Panc1 (cell line): ENCODE measurements around the gene GATB.

ENCODE experiments used
- POLR2AphosphoS5 ChIP-seq: IDR thresholded peaks from 2 replicates; pipeline ENCODE4 v1.6.1; 2012; ENCODE audit warnings: mild to moderate bottlenecking, low read depth, low read length, moderate library complexity
- SIN3A ChIP-seq: IDR thresholded peaks from 2 replicates; pipeline ENCODE4 v1.6.1; 2012; ENCODE audit warnings: low read depth, mild to moderate bottlenecking, low read length, moderate library complexity, borderline replicate concordance; ENCODE audit not compliant: insufficient read depth
- TF ChIP-seq, protein P1 (sequence below): fragments of 450-650 bp; IDR thresholded peaks from 2 replicates; pipeline ENCODE4 v1.5.1; 2017; ENCODE audit warnings: mild to moderate bottlenecking
- TF ChIP-seq, protein P2 (sequence below), 2 experiments: IDR thresholded peaks; 2 replicates each; pipeline ENCODE4 v1.6.1; 2011 to 2012; ENCODE audit warnings: low read depth in 2 of 2, control low read depth in 1 of 2, low read length in 1 of 2, mild to moderate bottlenecking in 1 of 2, moderate library complexity in 1 of 2; ENCODE audit not compliant: insufficient read depth in 1 of 2

DNA sequence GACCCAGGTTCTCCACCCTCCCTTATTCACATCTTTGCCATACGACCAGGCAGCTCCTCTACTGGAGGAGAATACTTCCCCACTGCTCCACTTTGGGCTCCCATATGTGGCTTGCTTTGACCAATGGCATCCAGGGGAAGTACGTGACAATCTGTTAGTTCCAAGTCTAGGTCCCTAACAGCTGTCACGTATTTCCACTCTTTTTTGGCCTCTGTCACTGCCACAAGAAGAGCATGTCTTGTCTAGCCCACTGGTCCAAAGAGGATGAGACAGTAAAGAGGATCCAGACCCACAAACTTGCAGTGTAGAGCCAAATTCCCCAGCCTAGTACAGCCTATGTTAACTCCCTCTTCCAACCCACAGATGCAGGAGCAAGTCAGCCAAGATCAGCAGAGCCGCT lies 49.7 kb upstream of the GATB start:
- no peak for TF ChIP-seq SIN3A
- TF ChIP-seq, protein P1, sequence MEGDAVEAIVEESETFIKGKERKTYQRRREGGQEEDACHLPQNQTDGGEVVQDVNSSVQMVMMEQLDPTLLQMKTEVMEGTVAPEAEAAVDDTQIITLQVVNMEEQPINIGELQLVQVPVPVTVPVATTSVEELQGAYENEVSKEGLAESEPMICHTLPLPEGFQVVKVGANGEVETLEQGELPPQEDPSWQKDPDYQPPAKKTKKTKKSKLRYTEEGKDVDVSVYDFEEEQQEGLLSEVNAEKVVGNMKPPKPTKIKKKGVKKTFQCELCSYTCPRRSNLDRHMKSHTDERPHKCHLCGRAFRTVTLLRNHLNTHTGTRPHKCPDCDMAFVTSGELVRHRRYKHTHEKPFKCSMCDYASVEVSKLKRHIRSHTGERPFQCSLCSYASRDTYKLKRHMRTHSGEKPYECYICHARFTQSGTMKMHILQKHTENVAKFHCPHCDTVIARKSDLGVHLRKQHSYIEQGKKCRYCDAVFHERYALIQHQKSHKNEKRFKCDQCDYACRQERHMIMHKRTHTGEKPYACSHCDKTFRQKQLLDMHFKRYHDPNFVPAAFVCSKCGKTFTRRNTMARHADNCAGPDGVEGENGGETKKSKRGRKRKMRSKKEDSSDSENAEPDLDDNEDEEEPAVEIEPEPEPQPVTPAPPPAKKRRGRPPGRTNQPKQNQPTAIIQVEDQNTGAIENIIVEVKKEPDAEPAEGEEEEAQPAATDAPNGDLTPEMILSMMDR = no peak
- TF ChIP-seq POLR2AphosphoS5 = no peak
- TF ChIP-seq, protein P2, sequence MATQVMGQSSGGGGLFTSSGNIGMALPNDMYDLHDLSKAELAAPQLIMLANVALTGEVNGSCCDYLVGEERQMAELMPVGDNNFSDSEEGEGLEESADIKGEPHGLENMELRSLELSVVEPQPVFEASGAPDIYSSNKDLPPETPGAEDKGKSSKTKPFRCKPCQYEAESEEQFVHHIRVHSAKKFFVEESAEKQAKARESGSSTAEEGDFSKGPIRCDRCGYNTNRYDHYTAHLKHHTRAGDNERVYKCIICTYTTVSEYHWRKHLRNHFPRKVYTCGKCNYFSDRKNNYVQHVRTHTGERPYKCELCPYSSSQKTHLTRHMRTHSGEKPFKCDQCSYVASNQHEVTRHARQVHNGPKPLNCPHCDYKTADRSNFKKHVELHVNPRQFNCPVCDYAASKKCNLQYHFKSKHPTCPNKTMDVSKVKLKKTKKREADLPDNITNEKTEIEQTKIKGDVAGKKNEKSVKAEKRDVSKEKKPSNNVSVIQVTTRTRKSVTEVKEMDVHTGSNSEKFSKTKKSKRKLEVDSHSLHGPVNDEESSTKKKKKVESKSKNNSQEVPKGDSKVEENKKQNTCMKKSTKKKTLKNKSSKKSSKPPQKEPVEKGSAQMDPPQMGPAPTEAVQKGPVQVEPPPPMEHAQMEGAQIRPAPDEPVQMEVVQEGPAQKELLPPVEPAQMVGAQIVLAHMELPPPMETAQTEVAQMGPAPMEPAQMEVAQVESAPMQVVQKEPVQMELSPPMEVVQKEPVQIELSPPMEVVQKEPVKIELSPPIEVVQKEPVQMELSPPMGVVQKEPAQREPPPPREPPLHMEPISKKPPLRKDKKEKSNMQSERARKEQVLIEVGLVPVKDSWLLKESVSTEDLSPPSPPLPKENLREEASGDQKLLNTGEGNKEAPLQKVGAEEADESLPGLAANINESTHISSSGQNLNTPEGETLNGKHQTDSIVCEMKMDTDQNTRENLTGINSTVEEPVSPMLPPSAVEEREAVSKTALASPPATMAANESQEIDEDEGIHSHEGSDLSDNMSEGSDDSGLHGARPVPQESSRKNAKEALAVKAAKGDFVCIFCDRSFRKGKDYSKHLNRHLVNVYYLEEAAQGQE (IDR thresholded peaks at IDR 0.05; ENCODE audit: insufficient read depth in 1 of 2, low read depth in 2 of 2, low read length in 1 of 2) = no peak
